MM.1S (cell line): ENCODE measurements around the gene TTC24.

Source experiments
- DNase-seq: peaks from one replicate; pipeline ENCODE4 v3.0.0-alpha.2; 2015
- H2AFZ ChIP-seq: fragments of 300-600 bp; sonication (generic); 2 replicates; pipeline ENCODE4 v1.6.0; 2016; ENCODE audit warnings: antibody characterized with exemption, low read length
- H3F3A ChIP-seq: fragments of 300-600 bp; sonication (generic); 2 replicates; pipeline ENCODE4 v1.6.1; 2016; ENCODE audit warnings: mild to moderate bottlenecking, antibody characterized with exemption, low read length, moderate library complexity, mixed read lengths; ENCODE audit not compliant: insufficient read depth
- H3K27ac ChIP-seq: fragments of 300-600 bp; sonication (generic); 2 replicates; pipeline ENCODE4 v1.5.1; 2016; ENCODE audit warnings: mild to moderate bottlenecking, low read length
- H3K27me3 ChIP-seq: fragments of 300-600 bp; sonication (generic); replicated peaks from 2 replicates; pipeline ENCODE4 v1.6.0; 2016; ENCODE audit warnings: low read length; ENCODE audit not compliant: insufficient read depth
- H3K36me3 ChIP-seq: fragments of 300-600 bp; sonication (generic); replicated peaks from 2 replicates; pipeline ENCODE4 v1.6.1; 2016; ENCODE audit warnings: mild to moderate bottlenecking, low read length, mixed read lengths; ENCODE audit not compliant: insufficient read depth
- H3K4me1 ChIP-seq: fragments of 300-600 bp; sonication (generic); 2 replicates; pipeline ENCODE4 v1.6.1; 2016; ENCODE audit warnings: low read length, mixed read lengths
- H3K4me2 ChIP-seq: fragments of 300-600 bp; sonication (generic); 2 replicates; pipeline ENCODE4 v1.6.0; 2016; ENCODE audit warnings: low read depth, low read length
- H3K4me3 ChIP-seq: fragments of 300-600 bp; sonication (generic); 2 replicates; pipeline ENCODE4 v1.5.1; 2016; ENCODE audit warnings: low read length, mixed read lengths
- H3K79me2 ChIP-seq: fragments of 300-600 bp; sonication (generic); 2 replicates; pipeline ENCODE4 v1.6.1; 2016; ENCODE audit warnings: mixed run types, low read length, mixed read lengths
- H3K9ac ChIP-seq: fragments of 300-600 bp; sonication (generic); 2 replicates; pipeline ENCODE4 v1.6.1; 2016; ENCODE audit warnings: low read length, mixed read lengths
- H3K9me2 ChIP-seq: fragments of 300-600 bp; sonication (generic); replicated peaks from 2 replicates; pipeline ENCODE4 v1.6.1; 2016; ENCODE audit warnings: mild to moderate bottlenecking, low read length, mixed read lengths; ENCODE audit not compliant: insufficient read depth
- H3K9me3 ChIP-seq: fragments of 300-600 bp; sonication (generic); replicated peaks from 2 replicates; pipeline ENCODE4 v1.6.1; 2016; ENCODE audit warnings: mild to moderate bottlenecking, low read length, mixed read lengths; ENCODE audit not compliant: insufficient read depth
- H4K20me1 ChIP-seq: fragments of 300-600 bp; sonication (generic); 2 replicates; pipeline ENCODE4 v1.6.1; 2016; ENCODE audit warnings: mild to moderate bottlenecking, low read length, moderate library complexity, mixed read lengths; ENCODE audit not compliant: insufficient read depth
- EZH2 ChIP-seq: fragments of 300-600 bp; sonication (generic); optimal IDR thresholded peaks from 2 replicates; pipeline ENCODE3; 2017; ENCODE audit warnings: low read depth, mild to moderate bottlenecking, antibody characterized with exemption, low read length, mixed read lengths
- EZH2phosphoT487 ChIP-seq: fragments of 300-600 bp; sonication (generic); IDR thresholded peaks from 2 replicates; pipeline ENCODE4 v1.6.1; 2018; ENCODE audit warnings: antibody characterized with exemption, low read length
- TF ChIP-seq, protein P1 (sequence below): fragments of 300-600 bp; sonication (generic); IDR thresholded peaks from 2 replicates; pipeline ENCODE4 v1.5.1; 2016; ENCODE audit warnings: antibody characterized with exemption, low read length, mixed read lengths

The TTC24 gene

DNA sequence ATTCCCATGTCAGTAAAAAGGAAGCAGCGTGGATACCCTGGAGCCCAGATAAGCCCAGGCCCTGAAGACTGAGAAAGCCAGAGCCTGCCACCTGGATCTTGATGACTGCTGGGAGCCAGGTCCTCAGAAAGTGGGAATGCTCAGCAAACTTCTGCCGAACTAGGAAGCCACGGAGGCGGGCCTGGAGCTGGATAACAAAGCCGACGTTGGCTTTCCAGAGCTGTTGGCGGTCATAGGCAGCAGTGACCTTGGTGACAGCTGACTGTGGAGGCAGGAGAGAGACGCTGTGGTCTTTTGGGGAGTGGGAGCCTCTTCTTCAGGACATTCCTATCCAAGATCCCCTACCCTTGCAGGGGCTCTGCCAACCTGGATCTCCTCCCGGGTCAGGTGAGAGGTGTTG is 31.5 kb upstream of the TTC24 start:
- H3K36me3 ChIP-seq, result no peaks in the 10 kb centered on the region
- no peaks in the 10 kb centered on the region for H3F3A ChIP-seq
- H2AFZ ChIP-seq, result no peak overlapping the region
- H3K4me1 ChIP-seq, result no peaks in the 10 kb centered on the region
- H4K20me1 ChIP-seq, result no peaks in the 10 kb centered on the region
- H3K4me2 ChIP-seq, result no peak overlapping the region
- H3K9me2 ChIP-seq, result no peaks in the 10 kb centered on the region
- H3K9me3 ChIP-seq, result no peaks in the 10 kb centered on the region
- no peaks in the 10 kb centered on the region for H3K27me3 ChIP-seq
- no peak overlapping the region for H3K4me3 ChIP-seq
- DNase-seq, result no peak
- TF ChIP-seq EZH2, result no peak
- TF ChIP-seq, protein P1, sequence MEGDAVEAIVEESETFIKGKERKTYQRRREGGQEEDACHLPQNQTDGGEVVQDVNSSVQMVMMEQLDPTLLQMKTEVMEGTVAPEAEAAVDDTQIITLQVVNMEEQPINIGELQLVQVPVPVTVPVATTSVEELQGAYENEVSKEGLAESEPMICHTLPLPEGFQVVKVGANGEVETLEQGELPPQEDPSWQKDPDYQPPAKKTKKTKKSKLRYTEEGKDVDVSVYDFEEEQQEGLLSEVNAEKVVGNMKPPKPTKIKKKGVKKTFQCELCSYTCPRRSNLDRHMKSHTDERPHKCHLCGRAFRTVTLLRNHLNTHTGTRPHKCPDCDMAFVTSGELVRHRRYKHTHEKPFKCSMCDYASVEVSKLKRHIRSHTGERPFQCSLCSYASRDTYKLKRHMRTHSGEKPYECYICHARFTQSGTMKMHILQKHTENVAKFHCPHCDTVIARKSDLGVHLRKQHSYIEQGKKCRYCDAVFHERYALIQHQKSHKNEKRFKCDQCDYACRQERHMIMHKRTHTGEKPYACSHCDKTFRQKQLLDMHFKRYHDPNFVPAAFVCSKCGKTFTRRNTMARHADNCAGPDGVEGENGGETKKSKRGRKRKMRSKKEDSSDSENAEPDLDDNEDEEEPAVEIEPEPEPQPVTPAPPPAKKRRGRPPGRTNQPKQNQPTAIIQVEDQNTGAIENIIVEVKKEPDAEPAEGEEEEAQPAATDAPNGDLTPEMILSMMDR, result no peak
- TF ChIP-seq EZH2phosphoT487, result no peak
- H3K9ac ChIP-seq, result no peak overlapping the region
- no peaks in the 10 kb centered on the region for H3K79me2 ChIP-seq
- H3K27ac ChIP-seq, result no peak overlapping the region

DNA sequence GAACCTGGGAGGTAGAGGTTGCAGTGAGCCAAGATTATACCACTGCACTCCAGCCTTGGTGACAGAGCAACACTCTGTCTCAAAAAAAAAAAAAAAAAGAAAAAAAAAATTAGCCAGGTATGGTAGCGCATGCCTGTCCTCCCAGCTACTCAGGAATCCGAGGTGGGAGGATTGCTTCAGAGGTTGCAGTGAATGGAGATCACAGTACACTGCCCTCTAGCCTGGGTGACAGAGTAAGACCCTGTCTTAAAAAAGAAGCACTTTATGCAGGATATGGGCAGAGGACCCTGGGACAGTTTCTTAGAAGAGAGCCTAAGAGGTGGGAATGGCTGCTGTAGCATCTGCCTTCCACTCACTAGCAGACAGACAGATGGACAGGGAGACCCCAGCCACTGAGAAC is 30.1 kb upstream of the TTC24 start:
- H3K27me3 ChIP-seq, result no peaks in the 10 kb centered on the region
- TF ChIP-seq EZH2 (no peak), EZH2phosphoT487 (no peak)
- TF ChIP-seq, protein P1, result no peak
- H3K79me2 ChIP-seq, result no peaks in the 10 kb centered on the region
- H2AFZ ChIP-seq, result no peak overlapping the region
- no peak overlapping the region for H3K4me3 ChIP-seq
- H3K9ac ChIP-seq, result no peak overlapping the region
- H3K4me2 ChIP-seq, result no peak overlapping the region
- H3K4me1 ChIP-seq, result no peaks in the 10 kb centered on the region
- no peaks in the 10 kb centered on the region for H3K9me2 ChIP-seq
- no peaks in the 10 kb centered on the region for H3F3A ChIP-seq
- H4K20me1 ChIP-seq, result no peaks in the 10 kb centered on the region
- H3K36me3 ChIP-seq, result no peaks in the 10 kb centered on the region
- no peak overlapping the region for H3K27ac ChIP-seq
- DNase-seq, result no peak
- no peaks in the 10 kb centered on the region for H3K9me3 ChIP-seq

- H3K27me3 ChIP-seq, result no peaks in the 10 kb centered on the region
- no peaks in the 10 kb centered on the region for H3K9me2 ChIP-seq
- no peaks in the 10 kb centered on the region for H3K79me2 ChIP-seq
- no peaks in the 10 kb centered on the region for H3F3A ChIP-seq
- no peak for DNase-seq
- H3K9me3 ChIP-seq, result no peaks in the 10 kb centered on the region
- TF ChIP-seq, protein P1, result no peak
- TF ChIP-seq EZH2 (no peak), EZH2phosphoT487 (no peak)
- H3K9ac ChIP-seq, result no peak overlapping the region
- H3K4me3 ChIP-seq, result no peak overlapping the region
- H3K27ac ChIP-seq, result no peak overlapping the region
- no peaks in the 10 kb centered on the region for H3K36me3 ChIP-seq
- H3K4me1 ChIP-seq, result no peaks in the 10 kb centered on the region
- H3K4me2 ChIP-seq, result no peak overlapping the region
- no peaks in the 10 kb centered on the region for H4K20me1 ChIP-seq
- no peak overlapping the region for H2AFZ ChIP-seq
These were observed 29.7 kb upstream of the TTC24 start for GRCh38 chr1:156549831-156550230.

- no peak overlapping the region for H3K4me2 ChIP-seq
- no peak overlapping the region for H3K4me3 ChIP-seq
- no peak overlapping the region for H2AFZ ChIP-seq
- H3K27ac ChIP-seq, result no peak overlapping the region
- H4K20me1 ChIP-seq, result no peaks in the 10 kb centered on the region
- no peaks in the 10 kb centered on the region for H3F3A ChIP-seq
- H3K36me3 ChIP-seq, result no peaks in the 10 kb centered on the region
- no peak overlapping the region for H3K9ac ChIP-seq
- H3K9me2 ChIP-seq, result no peaks in the 10 kb centered on the region
- H3K9me3 ChIP-seq, result no peaks in the 10 kb centered on the region
- H3K4me1 ChIP-seq, result no peaks in the 10 kb centered on the region
- DNase-seq, result no peak
- no peaks in the 10 kb centered on the region for H3K27me3 ChIP-seq
- no peaks in the 10 kb centered on the region for H3K79me2 ChIP-seq
- TF ChIP-seq EZH2, result no peak
- TF ChIP-seq EZH2phosphoT487, result no peak
- TF ChIP-seq, protein P1, result no peak
These were observed 29.2 kb upstream of the TTC24 start for GRCh38 chr1:156550346-156550745.
